MM.1S (cell line): ENCODE results near the gene GPR158.

Experiments used
- EZH2 ChIP-seq: fragments of 300-600 bp; sonication (generic); optimal IDR thresholded peaks from 2 replicates; pipeline ENCODE3; 2017; ENCODE audit warnings: low read depth, mild to moderate bottlenecking, antibody characterized with exemption, low read length, mixed read lengths
- EZH2phosphoT487 ChIP-seq: fragments of 300-600 bp; sonication (generic); IDR thresholded peaks from 2 replicates; pipeline ENCODE4 v1.6.1; 2018; ENCODE audit warnings: antibody characterized with exemption, low read length
- TF ChIP-seq, protein P1 (sequence below): fragments of 300-600 bp; sonication (generic); IDR thresholded peaks from 2 replicates; pipeline ENCODE4 v1.5.1; 2016; ENCODE audit warnings: antibody characterized with exemption, low read length, mixed read lengths

- TF ChIP-seq EZH2phosphoT487 (no peak), EZH2 (no peak)
- TF ChIP-seq, protein P1, sequence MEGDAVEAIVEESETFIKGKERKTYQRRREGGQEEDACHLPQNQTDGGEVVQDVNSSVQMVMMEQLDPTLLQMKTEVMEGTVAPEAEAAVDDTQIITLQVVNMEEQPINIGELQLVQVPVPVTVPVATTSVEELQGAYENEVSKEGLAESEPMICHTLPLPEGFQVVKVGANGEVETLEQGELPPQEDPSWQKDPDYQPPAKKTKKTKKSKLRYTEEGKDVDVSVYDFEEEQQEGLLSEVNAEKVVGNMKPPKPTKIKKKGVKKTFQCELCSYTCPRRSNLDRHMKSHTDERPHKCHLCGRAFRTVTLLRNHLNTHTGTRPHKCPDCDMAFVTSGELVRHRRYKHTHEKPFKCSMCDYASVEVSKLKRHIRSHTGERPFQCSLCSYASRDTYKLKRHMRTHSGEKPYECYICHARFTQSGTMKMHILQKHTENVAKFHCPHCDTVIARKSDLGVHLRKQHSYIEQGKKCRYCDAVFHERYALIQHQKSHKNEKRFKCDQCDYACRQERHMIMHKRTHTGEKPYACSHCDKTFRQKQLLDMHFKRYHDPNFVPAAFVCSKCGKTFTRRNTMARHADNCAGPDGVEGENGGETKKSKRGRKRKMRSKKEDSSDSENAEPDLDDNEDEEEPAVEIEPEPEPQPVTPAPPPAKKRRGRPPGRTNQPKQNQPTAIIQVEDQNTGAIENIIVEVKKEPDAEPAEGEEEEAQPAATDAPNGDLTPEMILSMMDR = no peak
These were observed 23.4 kb downstream of the GPR158 start for GRCh38 chr10:25198151-25198550.
